Measurements from ENCODE around the gene PLCH2.

The PLCH2 gene, protein sequence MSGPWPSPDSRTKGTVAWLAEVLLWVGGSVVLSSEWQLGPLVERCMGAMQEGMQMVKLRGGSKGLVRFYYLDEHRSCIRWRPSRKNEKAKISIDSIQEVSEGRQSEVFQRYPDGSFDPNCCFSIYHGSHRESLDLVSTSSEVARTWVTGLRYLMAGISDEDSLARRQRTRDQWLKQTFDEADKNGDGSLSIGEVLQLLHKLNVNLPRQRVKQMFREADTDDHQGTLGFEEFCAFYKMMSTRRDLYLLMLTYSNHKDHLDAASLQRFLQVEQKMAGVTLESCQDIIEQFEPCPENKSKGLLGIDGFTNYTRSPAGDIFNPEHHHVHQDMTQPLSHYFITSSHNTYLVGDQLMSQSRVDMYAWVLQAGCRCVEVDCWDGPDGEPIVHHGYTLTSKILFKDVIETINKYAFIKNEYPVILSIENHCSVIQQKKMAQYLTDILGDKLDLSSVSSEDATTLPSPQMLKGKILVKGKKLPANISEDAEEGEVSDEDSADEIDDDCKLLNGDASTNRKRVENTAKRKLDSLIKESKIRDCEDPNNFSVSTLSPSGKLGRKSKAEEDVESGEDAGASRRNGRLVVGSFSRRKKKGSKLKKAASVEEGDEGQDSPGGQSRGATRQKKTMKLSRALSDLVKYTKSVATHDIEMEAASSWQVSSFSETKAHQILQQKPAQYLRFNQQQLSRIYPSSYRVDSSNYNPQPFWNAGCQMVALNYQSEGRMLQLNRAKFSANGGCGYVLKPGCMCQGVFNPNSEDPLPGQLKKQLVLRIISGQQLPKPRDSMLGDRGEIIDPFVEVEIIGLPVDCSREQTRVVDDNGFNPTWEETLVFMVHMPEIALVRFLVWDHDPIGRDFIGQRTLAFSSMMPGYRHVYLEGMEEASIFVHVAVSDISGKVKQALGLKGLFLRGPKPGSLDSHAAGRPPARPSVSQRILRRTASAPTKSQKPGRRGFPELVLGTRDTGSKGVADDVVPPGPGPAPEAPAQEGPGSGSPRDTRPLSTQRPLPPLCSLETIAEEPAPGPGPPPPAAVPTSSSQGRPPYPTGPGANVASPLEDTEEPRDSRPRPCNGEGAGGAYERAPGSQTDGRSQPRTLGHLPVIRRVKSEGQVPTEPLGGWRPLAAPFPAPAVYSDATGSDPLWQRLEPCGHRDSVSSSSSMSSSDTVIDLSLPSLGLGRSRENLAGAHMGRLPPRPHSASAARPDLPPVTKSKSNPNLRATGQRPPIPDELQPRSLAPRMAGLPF (N-terminal part only)

DNA sequence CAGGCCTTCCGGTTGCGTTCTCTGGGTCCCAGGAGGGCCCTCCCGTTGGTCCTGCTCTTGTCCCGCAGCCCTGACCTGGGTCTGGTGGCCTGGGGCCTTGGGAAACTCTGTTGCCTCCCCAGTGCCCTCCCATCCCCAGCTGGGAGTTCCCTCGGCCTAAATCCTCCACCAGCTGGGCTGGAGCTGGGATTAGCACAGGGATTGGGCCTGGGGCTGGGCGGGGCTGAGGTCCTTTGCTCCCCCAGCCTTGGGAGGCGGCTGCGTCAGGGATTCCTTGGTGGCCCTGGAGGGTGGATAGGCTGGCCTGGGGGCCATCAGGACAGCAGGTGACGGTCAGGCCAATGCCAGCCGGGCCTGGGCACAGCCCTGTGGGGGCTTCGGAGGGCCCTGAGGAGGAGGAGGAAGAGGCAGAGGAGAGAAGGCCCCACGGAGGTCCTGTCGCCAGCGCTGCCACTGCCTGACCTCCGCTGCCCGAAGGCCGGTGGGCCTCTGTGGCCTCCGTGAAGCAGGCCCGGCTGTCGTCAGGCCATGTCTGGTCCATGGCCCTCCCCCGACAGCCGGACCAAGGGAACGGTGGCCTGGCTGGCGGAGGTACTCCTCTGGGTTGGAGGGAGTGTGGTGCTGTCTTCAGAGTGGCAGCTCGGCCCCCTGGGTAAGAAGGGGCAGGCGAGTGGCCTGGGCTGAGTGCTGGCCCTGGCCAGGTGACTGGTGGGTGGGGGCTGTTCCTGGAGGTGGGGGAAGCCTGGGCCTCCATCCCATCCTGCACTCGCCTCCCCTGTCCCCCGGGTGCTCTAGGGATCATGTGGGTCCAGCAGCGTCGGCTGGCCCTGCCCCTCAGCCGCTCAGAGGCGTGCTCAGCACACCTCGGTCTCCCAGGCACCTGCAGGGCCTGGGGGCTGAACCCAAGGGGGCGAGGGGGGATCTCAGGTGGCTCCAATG, at the start of gene PLCH2:
Gene PLCH2, plus strand, starts transcription at position 229 of the 939 bp plus-strand sequence. Its CDS starts 300 bp downstream, at position 529.
- Histone ChIP-seq H3K27me3 (replicated peaks; ENCODE audit: control insufficient read depth, insufficient read depth, low read length) (peaks cover 6% of the 10 kb centered on the region), H3K4me3 (ENCODE audit: low read length) (no peak within 1 kb of the TSS), H3K4me1 (ENCODE audit: control insufficient read depth, insufficient read depth, low read length) (peaks cover 7% of the 10 kb centered on the region), H3K9me3 (ENCODE audit: control insufficient read depth, low read length) (no peaks in the 10 kb centered on the region), H3K9ac (ENCODE audit: low read length) (no peak within 1 kb of the TSS), H3K36me3 (ENCODE audit: control insufficient read depth, insufficient read depth, low read length, severe bottlenecking) (no peaks in the 10 kb centered on the region)
- no peak for DNase-seq (ENCODE audit: low read depth)

DNA sequence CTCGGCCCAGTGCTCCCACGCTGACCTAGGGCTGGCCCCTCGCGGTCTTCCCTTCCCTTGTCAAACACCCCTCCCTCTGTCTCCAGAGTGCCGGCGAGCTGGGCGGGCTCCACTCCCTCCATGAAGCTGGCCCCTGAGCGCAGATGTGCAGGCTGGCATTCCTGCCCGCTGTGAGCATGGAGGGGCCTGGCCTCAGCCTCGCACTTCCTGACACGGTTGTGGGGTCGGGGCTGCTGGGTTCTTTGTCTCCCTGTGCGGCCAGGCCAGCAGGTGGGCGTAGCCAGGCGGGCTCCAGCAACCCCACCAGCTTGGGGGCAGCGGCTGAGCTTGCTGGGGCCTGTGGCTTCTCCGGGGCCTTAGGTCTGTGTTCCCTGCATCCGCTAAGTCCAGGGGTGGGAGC, 49.5 kb upstream of the PLCH2 start:
- no peaks in the 10 kb centered on the region for H3K4me1 ChIP-seq (ENCODE audit: control insufficient read depth, insufficient read depth, low read length)
- peaks cover 23% of the 10 kb centered on the region for H3K9me3 ChIP-seq (ENCODE audit: control insufficient read depth, low read length)
- H3K4me3 ChIP-seq (ENCODE audit: low read length) = no peak overlapping the region
- peaks cover 55% of the 10 kb centered on the region for H3K27me3 ChIP-seq (replicated peaks; ENCODE audit: control insufficient read depth, insufficient read depth, low read length)
- H3K9ac ChIP-seq (ENCODE audit: low read length) = no peak overlapping the region
- no peaks in the 10 kb centered on the region for H3K36me3 ChIP-seq (ENCODE audit: control insufficient read depth, insufficient read depth, low read length, severe bottlenecking)
- DNase-seq (ENCODE audit: low read depth) = no peak

DNA sequence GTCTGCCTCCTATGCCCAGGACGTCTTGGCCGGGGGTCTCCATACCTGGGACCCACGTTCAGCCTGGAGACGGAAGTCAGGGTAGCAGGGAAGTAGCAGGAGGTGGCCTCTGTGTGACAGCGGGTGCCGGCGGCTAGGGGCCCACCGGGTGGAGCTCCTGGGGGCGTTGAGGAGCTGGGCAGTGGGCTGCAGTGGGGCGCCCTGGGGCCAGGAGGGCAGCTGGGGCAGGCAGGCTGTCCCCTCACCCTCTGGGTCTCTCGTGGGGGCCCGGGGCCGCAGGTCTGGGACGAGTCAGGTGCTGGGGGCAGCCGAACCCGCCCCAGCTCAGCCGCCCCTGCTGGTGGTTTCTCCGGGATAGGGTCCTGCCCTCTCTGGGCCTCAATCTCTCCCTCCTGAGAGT, 49.0 kb upstream of the PLCH2 start:
- Histone ChIP-seq H3K36me3 (ENCODE audit: control insufficient read depth, insufficient read depth, low read length, severe bottlenecking) (no peaks in the 10 kb centered on the region), H3K4me3 (ENCODE audit: low read length) (no peak overlapping the region), H3K27me3 (replicated peaks; ENCODE audit: control insufficient read depth, insufficient read depth, low read length) (peaks cover 61% of the 10 kb centered on the region), H3K9ac (ENCODE audit: low read length) (no peak overlapping the region), H3K9me3 (ENCODE audit: control insufficient read depth, low read length) (peaks cover 21% of the 10 kb centered on the region), H3K4me1 (ENCODE audit: control insufficient read depth, insufficient read depth, low read length) (no peaks in the 10 kb centered on the region)
- no peak for DNase-seq (ENCODE audit: low read depth)

- peaks cover 62% of the 10 kb centered on the region for H3K27me3 ChIP-seq (replicated peaks; ENCODE audit: control insufficient read depth, insufficient read depth, low read length)
- no peaks in the 10 kb centered on the region for H3K36me3 ChIP-seq (ENCODE audit: control insufficient read depth, insufficient read depth, low read length, severe bottlenecking)
- H3K4me1 ChIP-seq (ENCODE audit: control insufficient read depth, insufficient read depth, low read length) = no peaks in the 10 kb centered on the region
- peaks cover 12% of the 10 kb centered on the region for H3K9me3 ChIP-seq (ENCODE audit: control insufficient read depth, low read length)
- DNase-seq (ENCODE audit: low read depth) = no peak
- no peak overlapping the region for H3K9ac ChIP-seq (ENCODE audit: low read length)
- no peak overlapping the region for H3K4me3 ChIP-seq (ENCODE audit: low read length)
These were observed 48.1 kb upstream of the PLCH2 start for GRCh38 chr1:2427976-2428375.

- Histone ChIP-seq H3K9ac (ENCODE audit: low read length) (no peak overlapping the region), H3K9me3 (ENCODE audit: control insufficient read depth, low read length) (peaks cover 7% of the 10 kb centered on the region), H3K4me3 (ENCODE audit: low read length) (no peak overlapping the region), H3K27me3 (replicated peaks; ENCODE audit: control insufficient read depth, insufficient read depth, low read length) (peaks cover 64% of the 10 kb centered on the region), H3K4me1 (ENCODE audit: control insufficient read depth, insufficient read depth, low read length) (no peaks in the 10 kb centered on the region), H3K36me3 (ENCODE audit: control insufficient read depth, insufficient read depth, low read length, severe bottlenecking) (no peaks in the 10 kb centered on the region)
- DNase-seq (ENCODE audit: low read depth) = no peak
These were observed 47.6 kb upstream of the PLCH2 start for GRCh38 chr1:2428490-2428889.

DNA sequence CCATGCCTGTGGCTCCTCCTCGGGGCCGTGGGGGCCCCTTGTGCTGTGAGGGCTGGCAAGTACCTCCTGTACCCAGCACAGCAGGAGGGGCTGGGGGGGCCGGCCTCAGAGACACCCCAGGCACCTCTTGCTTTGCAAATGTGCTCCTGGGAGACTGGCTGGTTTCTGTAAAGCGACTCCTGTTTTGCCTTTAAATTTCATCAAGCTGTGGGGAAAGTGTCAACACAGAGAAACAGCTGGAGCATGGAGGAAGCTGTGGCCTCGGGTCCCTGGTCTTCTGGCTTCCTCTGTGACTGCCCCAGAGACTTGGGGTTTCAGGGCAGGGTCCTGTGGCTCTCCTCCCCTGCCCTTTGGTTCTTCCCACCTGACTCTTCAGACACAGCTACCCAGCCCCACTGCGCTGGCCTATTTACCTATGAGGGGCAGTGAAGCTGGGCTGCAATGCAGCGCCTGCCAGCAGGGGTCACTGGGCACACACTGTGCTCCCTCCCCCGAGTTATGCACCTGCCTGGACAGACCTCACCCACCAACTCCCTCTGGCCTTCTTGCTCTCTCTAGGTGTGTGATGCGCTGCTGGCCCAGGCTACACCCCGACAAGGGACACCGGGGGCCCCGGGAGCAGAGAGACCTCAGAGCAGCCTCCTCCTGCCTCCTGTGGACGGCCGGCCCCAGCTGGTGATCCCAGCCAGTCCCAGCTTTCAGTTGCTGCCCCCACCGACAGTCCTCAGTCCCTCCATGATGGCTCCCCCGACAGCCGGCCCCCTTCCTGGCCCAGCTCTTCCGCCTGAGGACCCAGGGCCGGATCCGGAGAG, 46.1 kb upstream of the PLCH2 start:
- Histone ChIP-seq H3K4me1 (ENCODE audit: control insufficient read depth, insufficient read depth, low read length) (no peaks in the 10 kb centered on the region), H3K9ac (ENCODE audit: low read length) (no peak overlapping the region), H3K36me3 (ENCODE audit: control insufficient read depth, insufficient read depth, low read length, severe bottlenecking) (no peaks in the 10 kb centered on the region), H3K4me3 (ENCODE audit: low read length) (no peak overlapping the region), H3K9me3 (ENCODE audit: control insufficient read depth, low read length) (peaks cover 5% of the 10 kb centered on the region), H3K27me3 (replicated peaks; ENCODE audit: control insufficient read depth, insufficient read depth, low read length) (peaks cover 61% of the 10 kb centered on the region)
- no peak for DNase-seq (ENCODE audit: low read depth)

DNA sequence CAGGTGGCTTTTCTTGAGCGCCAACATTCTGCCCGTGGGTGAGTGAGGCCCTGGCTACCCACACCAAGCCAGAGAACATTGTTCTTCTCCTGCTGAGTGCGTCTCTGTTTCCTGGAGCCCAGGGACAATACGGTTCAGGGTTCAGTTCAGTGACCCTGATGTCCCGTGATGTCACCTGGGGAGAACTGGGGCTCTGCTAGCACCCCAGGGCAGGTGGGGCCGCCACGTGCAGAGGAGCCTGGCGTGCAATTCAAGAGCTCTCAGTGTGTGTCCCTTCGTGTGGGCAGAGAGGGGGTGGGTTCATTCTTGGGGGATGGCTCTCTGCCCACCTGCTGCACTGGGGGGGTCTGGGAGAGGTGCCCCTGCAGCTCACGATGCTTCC, 45.5 kb upstream of the PLCH2 start:
- peaks cover 57% of the 10 kb centered on the region for H3K27me3 ChIP-seq (replicated peaks; ENCODE audit: control insufficient read depth, insufficient read depth, low read length)
- DNase-seq (ENCODE audit: low read depth) = no peak

GRCh38 chr1:2431103-2431502, 45.0 kb upstream of the PLCH2 start:
- H3K4me1 ChIP-seq (ENCODE audit: control insufficient read depth, insufficient read depth, low read length) = no peaks in the 10 kb centered on the region
- H3K27me3 ChIP-seq (replicated peaks; ENCODE audit: control insufficient read depth, insufficient read depth, low read length) = peaks cover 53% of the 10 kb centered on the region
- H3K9ac ChIP-seq (ENCODE audit: low read length) = no peak overlapping the region
- no peak for DNase-seq (ENCODE audit: low read depth)
- H3K9me3 ChIP-seq (ENCODE audit: control insufficient read depth, low read length) = peaks cover 5% of the 10 kb centered on the region
- no peak overlapping the region for H3K4me3 ChIP-seq (ENCODE audit: low read length)
- no peaks in the 10 kb centered on the region for H3K36me3 ChIP-seq (ENCODE audit: control insufficient read depth, insufficient read depth, low read length, severe bottlenecking)

More for the DNA sequence above, 45.5 kb upstream of the PLCH2 start:
- Histone ChIP-seq H3K4me1 (ENCODE audit: control insufficient read depth, insufficient read depth, low read length) (no peaks in the 10 kb centered on the region), H3K9ac (ENCODE audit: low read length) (no peak overlapping the region), H3K36me3 (ENCODE audit: control insufficient read depth, insufficient read depth, low read length, severe bottlenecking) (no peaks in the 10 kb centered on the region), H3K9me3 (ENCODE audit: control insufficient read depth, low read length) (peaks cover 5% of the 10 kb centered on the region), H3K4me3 (ENCODE audit: low read length) (no peak overlapping the region)

- H3K27me3 ChIP-seq (replicated peaks; ENCODE audit: control insufficient read depth, insufficient read depth, low read length) = peaks cover 50% of the 10 kb centered on the region
- H3K4me1 ChIP-seq (ENCODE audit: control insufficient read depth, insufficient read depth, low read length) = no peaks in the 10 kb centered on the region
- DNase-seq (ENCODE audit: low read depth) = no peak
These were observed 44.6 kb upstream of the PLCH2 start for GRCh38 chr1:2431518-2431917.

GRCh38 chr1:2432441-2432844, 43.6 kb upstream of the PLCH2 start:
- H3K9ac ChIP-seq (ENCODE audit: low read length) = no peak overlapping the region
- peaks cover 50% of the 10 kb centered on the region for H3K27me3 ChIP-seq (replicated peaks; ENCODE audit: control insufficient read depth, insufficient read depth, low read length)
- no peaks in the 10 kb centered on the region for H3K4me1 ChIP-seq (ENCODE audit: control insufficient read depth, insufficient read depth, low read length)
- H3K9me3 ChIP-seq (ENCODE audit: control insufficient read depth, low read length) = peaks cover 5% of the 10 kb centered on the region
- H3K4me3 ChIP-seq (ENCODE audit: low read length) = no peak overlapping the region
- no peaks in the 10 kb centered on the region for H3K36me3 ChIP-seq (ENCODE audit: control insufficient read depth, insufficient read depth, low read length, severe bottlenecking)
- DNase-seq (ENCODE audit: low read depth) = no peak

More at GRCh38 chr1:2431518-2431917, 44.6 kb upstream of the PLCH2 start:
- Histone ChIP-seq H3K9me3 (ENCODE audit: control insufficient read depth, low read length) (peaks cover 5% of the 10 kb centered on the region), H3K36me3 (ENCODE audit: control insufficient read depth, insufficient read depth, low read length, severe bottlenecking) (no peaks in the 10 kb centered on the region), H3K9ac (ENCODE audit: low read length) (no peak overlapping the region), H3K4me3 (ENCODE audit: low read length) (no peak overlapping the region)

Data from adipocyte (in vitro differentiated cells).